ENCODE measurements around the gene NIT1. TPM values are rescaled to one million over a fixed set of nuclear protein-coding genes. Genes with fewer than 3 reads are reported as not detected.

The NIT1 gene
- total RNA-seq, 1 donor from 2014 or later: 48.6 TPM

GRCh38 chr1:161164901-161165610 is 47.2 kb downstream of the NIT1 start:
- Mint-ChIP-seq H3K27ac (ENCODE audit: unreplicated experiment) (peak overlapping the region; percentile 12), H3K36me3 (ENCODE audit: low read depth) (peaks cover 3% of the 10 kb centered on the region), H3K27me3 (ENCODE audit: low read depth) (no peaks in the 10 kb centered on the region), H3K9me3 (no peaks in the 10 kb centered on the region), H3K4me3 (peak overlapping the region; percentile 94), H3K4me1 (peaks cover 46% of the 10 kb centered on the region)
- TF ChIP-seq CTCF (conservative IDR thresholded peaks at IDR 0.05): no peak
- DNase-seq (ENCODE audit: low read depth, low spot score): no peak

- peak within 1 kb of the TSS; percentile 95 for H3K27ac Mint-ChIP-seq (ENCODE audit: unreplicated experiment)
- peaks cover 4% of the 10 kb centered on the region for H3K36me3 Mint-ChIP-seq (ENCODE audit: low read depth)
- peak; percentile 86 for DNase-seq (ENCODE audit: low read depth, low spot score)
- no peaks in the 10 kb centered on the region for H3K9me3 Mint-ChIP-seq
- TF ChIP-seq CTCF (conservative IDR thresholded peaks at IDR 0.05): peak; percentile 57
- peaks cover 41% of the 10 kb centered on the region for H3K4me1 Mint-ChIP-seq
- H3K27me3 Mint-ChIP-seq (ENCODE audit: low read depth): no peaks in the 10 kb centered on the region
- H3K4me3 Mint-ChIP-seq: peak within 1 kb of the TSS; percentile 94
These were observed 48.1 kb downstream of the NIT1 start, which contains the start of gene PPOX for GRCh38 chr1:161165742-161166668. PPOX (plus strand) TSS chr1:161166426; CDS start chr1:161166848, 422 bp downstream.

GRCh38 chr1:161166669-161167548 is 49.0 kb downstream of the NIT1 start:
- peak overlapping the region; percentile 90 for H3K27ac Mint-ChIP-seq (ENCODE audit: unreplicated experiment)
- peak; percentile 16 for DNase-seq (ENCODE audit: low read depth, low spot score)
- H3K36me3 Mint-ChIP-seq (ENCODE audit: low read depth): peaks cover 5% of the 10 kb centered on the region

GRCh38 chr1:161168906-161169305 is 51.0 kb downstream of the NIT1 start:
- no peaks in the 10 kb centered on the region for H3K9me3 Mint-ChIP-seq
- DNase-seq (ENCODE audit: low read depth, low spot score): no peak
- H3K27ac Mint-ChIP-seq (ENCODE audit: unreplicated experiment): no peak overlapping the region
- peaks cover 29% of the 10 kb centered on the region for H3K4me1 Mint-ChIP-seq
- H3K36me3 Mint-ChIP-seq (ENCODE audit: low read depth): peaks cover 3% of the 10 kb centered on the region
- TF ChIP-seq CTCF (conservative IDR thresholded peaks at IDR 0.05): no peak
- peak overlapping the region; percentile 91 for H3K4me3 Mint-ChIP-seq
- H3K27me3 Mint-ChIP-seq (ENCODE audit: low read depth): no peaks in the 10 kb centered on the region

More at GRCh38 chr1:161166669-161167548, 49.0 kb downstream of the NIT1 start:
- peaks cover 36% of the 10 kb centered on the region for H3K4me1 Mint-ChIP-seq
- peak; percentile 12 for TF ChIP-seq CTCF (conservative IDR thresholded peaks at IDR 0.05)
- H3K4me3 Mint-ChIP-seq: peak overlapping the region; percentile 91
- H3K27me3 Mint-ChIP-seq (ENCODE audit: low read depth): no peaks in the 10 kb centered on the region
- no peaks in the 10 kb centered on the region for H3K9me3 Mint-ChIP-seq

Other genes starting within 250 kb of the NIT1 start
- not detected in 2 replicates for gene ITLN1, start 232.9 kb upstream of the NIT1 start, total RNA-seq
- 0.35 TPM in 1 of 2 replicates, not detected in the other for gene ITLN2, start 163.3 kb upstream of the NIT1 start, total RNA-seq
- gene F11R, start 97.0 kb upstream of the NIT1 start, total RNA-seq: 3.5 and 6.4 TPM in 2 replicates
- 6.7 and 7.2 TPM in 2 replicates for gene TSTD1, start 79.1 kb upstream of the NIT1 start, total RNA-seq
- gene USF1, start 72.1 kb upstream of the NIT1 start, total RNA-seq: 87.7 and 89.5 TPM in 2 replicates
- not detected in 2 replicates for gene ARHGAP30, start 48.2 kb upstream of the NIT1 start, total RNA-seq
- not detected in 2 replicates for gene NECTIN4, start 28.5 kb upstream of the NIT1 start, total RNA-seq
- 8.0 and 9.1 TPM in 2 replicates for gene KLHDC9, start 19.7 kb upstream of the NIT1 start, total RNA-seq
- 90.0 and 99.5 TPM in 2 replicates for gene PFDN2, start 68 bp upstream of the NIT1 start, total RNA-seq
- gene DEDD, start 14.6 kb downstream of the NIT1 start, total RNA-seq: 35.1 and 36.2 TPM in 2 replicates
- gene UFC1, start 35.9 kb downstream of the NIT1 start, total RNA-seq: 77.2 and 80.9 TPM in 2 replicates
- 41.6 and 45.2 TPM in 2 replicates for gene USP21, start 41.4 kb downstream of the NIT1 start, total RNA-seq
- gene PPOX, start 48.3 kb downstream of the NIT1 start, total RNA-seq: 48.3 and 48.6 TPM in 2 replicates
- gene B4GALT3, start 59.4 kb downstream of the NIT1 start, total RNA-seq: 50.6 and 53.2 TPM in 2 replicates
- 4.6 and 4.8 TPM in 2 replicates for gene ADAMTS4, start 80.9 kb downstream of the NIT1 start, total RNA-seq
- 106 and 108 TPM in 2 replicates for gene NDUFS2, start 84.3 kb downstream of the NIT1 start, total RNA-seq
- 0.93 and 1.6 TPM in 2 replicates for gene FCER1G, start 97.2 kb downstream of the NIT1 start, total RNA-seq
- not detected in 2 replicates for gene APOA2, start 105.5 kb downstream of the NIT1 start, total RNA-seq
- 17.2 and 17.9 TPM in 2 replicates for gene TOMM40L, start 108.0 kb downstream of the NIT1 start, total RNA-seq
- not detected in 2 replicates for gene NR1I3, start 120.1 kb downstream of the NIT1 start, total RNA-seq
- gene PCP4L1, start 140.6 kb downstream of the NIT1 start, total RNA-seq: 0.16 and 0.20 TPM in 2 replicates
- gene MPZ, start 191.9 kb downstream of the NIT1 start, total RNA-seq: 50.2 and 51.3 TPM in 2 replicates
- 193 and 200 TPM in 2 replicates for gene SDHC, start 196.3 kb downstream of the NIT1 start, total RNA-seq
- not detected in 2 replicates for gene CFAP126, start 249.8 kb downstream of the NIT1 start, total RNA-seq

Data from neural crest cell (in vitro differentiated cells).